Astrocyte (in vitro differentiated cells and primary cell): Measurements from ENCODE around the gene CCNI. TPM values are rescaled to one million over a fixed set of nuclear protein-coding genes. Genes with fewer than 3 reads are reported as not detected.

Experiments
- DNase-seq: peaks from one replicate; pipeline ENCODE4 v3.0.0-alpha.2; 2010; ENCODE audit warnings: low read depth
- FAIRE-seq: peaks from 2 replicates; lab custom pipeline; 2011; peaks lifted over from hg19 to GRCh38; lab: Jason Lieb, UNC
- H2AFZ ChIP-seq: 2 replicates; pipeline ENCODE4 v1.6.0; 2012; ENCODE audit warnings: low read depth, low read length, inconsistent platforms
- H3K27ac ChIP-seq: 2 replicates; pipeline ENCODE4 v1.5.1; 2011; ENCODE audit warnings: low read depth, low read length, inconsistent platforms
- H3K27me3 ChIP-seq: 2 replicates; pipeline ENCODE4 v1.6.0; 2011; ENCODE audit warnings: low read length, inconsistent platforms; ENCODE audit not compliant: insufficient read depth
- H3K36me3 ChIP-seq: 2 replicates; pipeline ENCODE4 v1.5.1; 2011; ENCODE audit warnings: low read length, inconsistent platforms; ENCODE audit not compliant: insufficient read depth
- H3K4me1 ChIP-seq: 2 replicates; pipeline ENCODE4 v1.5.1; 2011; ENCODE audit warnings: low read length, inconsistent platforms; ENCODE audit not compliant: insufficient read depth
- H3K4me2 ChIP-seq: 2 replicates; pipeline ENCODE4 v1.6.0; 2012; ENCODE audit warnings: low read length, inconsistent platforms
- H3K4me3 ChIP-seq: 2 replicates; pipeline ENCODE4 v1.5.1; 2011; ENCODE audit warnings: low read depth, mild to moderate bottlenecking, low read length, inconsistent platforms; ENCODE audit not compliant: insufficient read depth
- H3K79me2 ChIP-seq: 2 replicates; pipeline ENCODE4 v1.6.0; 2012; ENCODE audit warnings: mild to moderate bottlenecking, low read length, inconsistent platforms; ENCODE audit not compliant: insufficient read depth
- H3K9ac ChIP-seq: 2 replicates; pipeline ENCODE4 v1.6.0; 2012; ENCODE audit warnings: mild to moderate bottlenecking, low read length, inconsistent platforms
- H3K9me3 ChIP-seq: 2 replicates; pipeline ENCODE4 v1.5.1; 2012; ENCODE audit warnings: low read depth, mild to moderate bottlenecking, low read length, inconsistent platforms; ENCODE audit not compliant: insufficient read depth
- H4K20me1 ChIP-seq: 2 replicates; pipeline ENCODE4 v1.6.0; 2012; ENCODE audit warnings: low read length, inconsistent platforms; ENCODE audit not compliant: insufficient read depth
- H3K27ac Mint-ChIP-seq: one replicate; pipeline ENCODE4 v1.8.0; 2021; ENCODE audit warnings: mild to moderate bottlenecking, mixed read lengths; ENCODE audit not compliant: unreplicated experiment
- H3K27me3 Mint-ChIP-seq: one replicate; pipeline ENCODE4 v1.8.0; 2021; ENCODE audit warnings: low read depth, mixed read lengths; ENCODE audit not compliant: unreplicated experiment
- H3K36me3 Mint-ChIP-seq: one replicate; pipeline ENCODE4 v1.8.0; 2021; ENCODE audit warnings: low read depth, mixed read lengths; ENCODE audit not compliant: unreplicated experiment
- H3K4me1 Mint-ChIP-seq: one replicate; pipeline ENCODE4 v1.8.0; 2021; ENCODE audit warnings: low read depth, mixed read lengths; ENCODE audit not compliant: unreplicated experiment
- H3K4me3 Mint-ChIP-seq: one replicate; pipeline ENCODE4 v1.8.0; 2021; ENCODE audit warnings: mild to moderate bottlenecking, moderate library complexity, mixed read lengths; ENCODE audit not compliant: unreplicated experiment
- H3K9me3 Mint-ChIP-seq: one replicate; pipeline ENCODE4 v1.8.0; 2021; ENCODE audit warnings: mild to moderate bottlenecking, mixed read lengths; ENCODE audit not compliant: unreplicated experiment
- EZH2 ChIP-seq: IDR thresholded peaks from 2 replicates; pipeline ENCODE4 v1.6.1; 2012; ENCODE audit warnings: mild to moderate bottlenecking, low read length, inconsistent platforms; ENCODE audit not compliant: insufficient read depth
- total RNA-seq: library from RNA; stranded (reverse); gene quantifications from 2 replicates; pipeline ENCODE4 v1.2.1, GENCODE V29; 2021
- TF ChIP-seq, protein P1 (sequence below): IDR thresholded peaks from 2 replicates; pipeline ENCODE4 v1.5.1; 2011; ENCODE audit warnings: low read depth, mild to moderate bottlenecking, inconsistent platforms, low read length, moderate library complexity; ENCODE audit not compliant: insufficient read depth

Gene CCNI
- total RNA-seq, 1 donor from 2014 or later = 141 TPM

DNA sequence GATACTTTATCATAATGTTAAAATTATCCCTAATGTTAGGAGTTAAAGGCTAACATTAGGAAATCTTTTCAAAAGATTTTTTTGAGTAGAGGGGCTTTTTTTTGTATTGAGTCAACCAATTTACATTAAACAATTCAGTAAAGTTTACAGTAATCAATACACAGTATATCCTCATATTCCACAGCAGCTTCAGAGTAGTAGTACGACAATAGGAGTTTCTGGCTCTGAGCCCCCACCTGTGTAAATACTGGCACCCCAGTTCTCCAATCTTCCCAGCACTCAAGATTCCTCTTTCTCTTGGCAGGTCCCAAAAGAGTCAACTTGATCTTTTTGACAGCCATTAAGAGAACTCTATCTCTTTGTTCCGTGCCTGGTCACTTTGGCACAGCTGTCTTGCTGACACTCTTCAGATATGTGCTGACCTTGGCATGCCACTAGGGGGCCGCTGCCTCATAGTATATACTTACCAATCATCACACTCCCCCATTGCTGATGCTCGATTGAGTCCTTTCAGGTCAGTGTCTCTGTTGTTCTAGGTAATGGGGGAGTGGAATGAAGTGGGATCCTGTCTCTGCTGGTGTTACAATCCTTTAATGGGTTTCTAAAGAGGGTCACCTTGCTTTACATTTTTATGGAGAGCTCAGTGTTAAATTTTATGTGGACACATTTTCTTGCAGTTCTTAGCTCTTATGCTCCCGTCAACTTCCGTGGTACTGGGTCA lies 19.5 kb upstream of the CCNI start:
- Histone ChIP-seq H3K27me3 (no peaks in the 10 kb centered on the region), H3K9ac (no peak overlapping the region), H3K4me3 (no peak overlapping the region), H2AFZ (no peak overlapping the region), H3K79me2 (no peaks in the 10 kb centered on the region), H3K36me3 (no peaks in the 10 kb centered on the region), H3K27ac (no peak overlapping the region), H3K4me2 (no peak overlapping the region), H3K4me1 (peaks cover 10% of the 10 kb centered on the region), H3K9me3 (no peaks in the 10 kb centered on the region), H4K20me1 (no peaks in the 10 kb centered on the region)
- Mint-ChIP-seq H3K27ac (no peak overlapping the region), H3K4me1 (peaks cover 17% of the 10 kb centered on the region), H3K9me3 (no peaks in the 10 kb centered on the region), H3K36me3 (no peaks in the 10 kb centered on the region), H3K4me3 (no peak overlapping the region), H3K27me3 (no peaks in the 10 kb centered on the region)
- TF ChIP-seq, protein P1, sequence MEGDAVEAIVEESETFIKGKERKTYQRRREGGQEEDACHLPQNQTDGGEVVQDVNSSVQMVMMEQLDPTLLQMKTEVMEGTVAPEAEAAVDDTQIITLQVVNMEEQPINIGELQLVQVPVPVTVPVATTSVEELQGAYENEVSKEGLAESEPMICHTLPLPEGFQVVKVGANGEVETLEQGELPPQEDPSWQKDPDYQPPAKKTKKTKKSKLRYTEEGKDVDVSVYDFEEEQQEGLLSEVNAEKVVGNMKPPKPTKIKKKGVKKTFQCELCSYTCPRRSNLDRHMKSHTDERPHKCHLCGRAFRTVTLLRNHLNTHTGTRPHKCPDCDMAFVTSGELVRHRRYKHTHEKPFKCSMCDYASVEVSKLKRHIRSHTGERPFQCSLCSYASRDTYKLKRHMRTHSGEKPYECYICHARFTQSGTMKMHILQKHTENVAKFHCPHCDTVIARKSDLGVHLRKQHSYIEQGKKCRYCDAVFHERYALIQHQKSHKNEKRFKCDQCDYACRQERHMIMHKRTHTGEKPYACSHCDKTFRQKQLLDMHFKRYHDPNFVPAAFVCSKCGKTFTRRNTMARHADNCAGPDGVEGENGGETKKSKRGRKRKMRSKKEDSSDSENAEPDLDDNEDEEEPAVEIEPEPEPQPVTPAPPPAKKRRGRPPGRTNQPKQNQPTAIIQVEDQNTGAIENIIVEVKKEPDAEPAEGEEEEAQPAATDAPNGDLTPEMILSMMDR = peak; percentile 84
- TF ChIP-seq EZH2 = no peak
- DNase-seq (no peak), FAIRE-seq (peak; percentile 5)

DNA sequence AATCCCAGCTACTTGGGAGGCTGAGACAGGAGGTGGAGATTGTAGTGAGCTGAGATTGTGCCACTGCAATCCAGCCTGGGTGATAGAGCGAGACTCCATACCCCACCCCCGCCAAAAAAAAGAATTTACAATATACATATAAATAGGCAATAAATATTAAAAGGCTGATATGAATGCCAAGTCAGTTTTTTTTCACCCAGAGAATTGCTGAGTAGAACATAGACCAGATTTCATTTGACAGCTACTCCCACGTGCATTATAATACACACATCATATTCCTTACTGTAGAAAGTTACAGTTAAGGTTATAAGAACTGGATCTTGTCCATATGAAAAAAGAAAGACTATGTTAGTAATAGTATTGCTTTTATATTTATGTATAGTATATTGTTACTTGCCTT lies 18.7 kb upstream of the CCNI start:
- Histone ChIP-seq H3K4me1 (peaks cover 10% of the 10 kb centered on the region), H3K27me3 (no peaks in the 10 kb centered on the region), H2AFZ (no peak overlapping the region), H3K79me2 (no peaks in the 10 kb centered on the region), H3K4me2 (no peak overlapping the region), H3K36me3 (no peaks in the 10 kb centered on the region), H3K9me3 (no peaks in the 10 kb centered on the region), H4K20me1 (no peaks in the 10 kb centered on the region), H3K9ac (no peak overlapping the region), H3K27ac (no peak overlapping the region), H3K4me3 (no peak overlapping the region)
- H3K4me3 Mint-ChIP-seq = no peak overlapping the region
- no peaks in the 10 kb centered on the region for H3K27me3 Mint-ChIP-seq
- no peaks in the 10 kb centered on the region for H3K9me3 Mint-ChIP-seq
- DNase-seq = no peak
- peaks cover 14% of the 10 kb centered on the region for H3K4me1 Mint-ChIP-seq
- no peak overlapping the region for H3K27ac Mint-ChIP-seq
- H3K36me3 Mint-ChIP-seq = no peaks in the 10 kb centered on the region
- TF ChIP-seq, protein P1 = no peak
- no peak for TF ChIP-seq EZH2
- FAIRE-seq = no peak

DNA sequence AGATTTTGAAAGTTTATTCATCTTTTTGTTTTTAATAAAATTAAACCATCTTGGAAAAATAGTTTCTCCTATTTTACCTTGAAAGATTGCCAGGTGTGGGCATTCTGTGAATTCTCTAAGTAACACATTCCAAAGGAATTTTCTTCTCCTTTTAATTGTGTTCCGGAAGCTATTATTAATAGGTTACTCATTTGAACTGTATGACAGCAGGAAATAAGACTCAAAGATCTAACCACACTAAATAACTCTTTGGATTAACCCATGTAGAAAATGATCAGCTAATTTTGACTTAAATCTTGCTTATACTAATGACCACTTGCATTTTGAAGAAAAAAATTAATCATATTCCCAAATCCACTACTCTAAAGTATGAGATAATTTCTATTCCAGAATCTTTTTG lies 17.6 kb upstream of the CCNI start:
- Histone ChIP-seq H2AFZ (no peak overlapping the region), H3K79me2 (no peaks in the 10 kb centered on the region), H3K27ac (peak overlapping the region; percentile 40), H3K4me3 (no peak overlapping the region), H4K20me1 (no peaks in the 10 kb centered on the region), H3K9me3 (no peaks in the 10 kb centered on the region), H3K9ac (no peak overlapping the region), H3K36me3 (no peaks in the 10 kb centered on the region), H3K4me2 (peak overlapping the region; percentile 16), H3K27me3 (no peaks in the 10 kb centered on the region), H3K4me1 (peaks cover 10% of the 10 kb centered on the region)
- TF ChIP-seq, protein P1 = no peak
- TF ChIP-seq EZH2 = no peak
- Mint-ChIP-seq H3K9me3 (no peaks in the 10 kb centered on the region), H3K27me3 (no peaks in the 10 kb centered on the region), H3K4me1 (peaks cover 14% of the 10 kb centered on the region), H3K4me3 (peak overlapping the region; percentile 3), H3K27ac (peak overlapping the region; percentile 73), H3K36me3 (no peaks in the 10 kb centered on the region)
- FAIRE-seq (no peak), DNase-seq (peak; percentile 58)
